Activated gamma-delta T cell (primary cell): ENCODE data around the gene NINJ2.

Experiments
- DNase-seq: peaks from one replicate; lab custom pipeline; 2025; lab: John Stamatoyannopoulos, UW

Gene NINJ2

DNA sequence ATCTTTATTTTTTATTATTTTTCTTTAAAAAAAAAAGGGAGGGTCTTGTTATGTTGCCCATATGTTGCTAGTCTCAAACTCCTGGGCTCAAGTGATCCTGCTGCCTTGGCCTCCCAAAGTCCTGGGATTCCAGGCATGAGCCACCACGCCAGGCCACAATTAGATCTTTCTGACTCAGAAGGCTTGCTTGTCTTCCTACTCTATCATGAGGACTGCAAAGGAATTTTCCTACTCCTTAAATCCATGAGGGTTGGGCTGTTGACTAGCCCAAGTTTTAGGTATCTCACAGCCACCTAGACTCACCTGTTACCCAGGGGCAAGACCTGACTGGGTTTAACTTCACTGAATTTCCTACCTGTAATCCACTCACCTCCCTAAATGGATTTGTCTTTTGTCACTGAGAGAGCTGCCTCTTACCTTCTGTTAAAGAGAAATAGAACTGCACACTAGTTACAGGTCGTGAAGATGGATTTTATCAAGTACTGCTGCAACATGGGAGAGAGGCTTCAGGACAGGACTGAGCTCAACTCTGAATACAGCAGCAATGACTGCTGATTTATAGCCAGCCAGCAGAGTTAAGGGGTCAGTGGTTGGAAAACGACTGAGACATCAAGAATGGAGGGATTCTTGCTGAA is 131.2 kb downstream of the NINJ2 start:
- no peak for DNase-seq

GRCh38 chr12:530821-531220 is 132.4 kb downstream of the NINJ2 start:
- no peak for DNase-seq

DNA sequence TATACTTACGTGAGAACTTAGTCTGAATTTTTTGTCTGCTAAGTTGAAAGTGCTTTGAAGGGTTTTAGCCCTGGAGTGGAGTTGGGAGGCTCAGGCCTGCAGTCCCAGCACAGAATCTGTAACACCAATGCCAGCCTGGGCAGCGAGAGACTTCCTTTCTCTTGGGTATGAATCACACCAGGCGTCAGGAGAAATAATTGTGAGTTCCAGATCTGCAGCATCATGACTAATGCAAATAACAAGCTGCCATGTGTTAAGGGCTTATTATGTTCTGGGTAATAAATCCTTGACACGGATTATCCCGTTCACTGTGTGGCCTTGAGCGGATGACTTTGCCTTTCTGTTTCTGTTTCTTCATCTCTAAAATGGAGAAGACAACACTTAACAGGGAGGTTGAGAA is 132.9 kb downstream of the NINJ2 start:
- no peak for DNase-seq

DNA sequence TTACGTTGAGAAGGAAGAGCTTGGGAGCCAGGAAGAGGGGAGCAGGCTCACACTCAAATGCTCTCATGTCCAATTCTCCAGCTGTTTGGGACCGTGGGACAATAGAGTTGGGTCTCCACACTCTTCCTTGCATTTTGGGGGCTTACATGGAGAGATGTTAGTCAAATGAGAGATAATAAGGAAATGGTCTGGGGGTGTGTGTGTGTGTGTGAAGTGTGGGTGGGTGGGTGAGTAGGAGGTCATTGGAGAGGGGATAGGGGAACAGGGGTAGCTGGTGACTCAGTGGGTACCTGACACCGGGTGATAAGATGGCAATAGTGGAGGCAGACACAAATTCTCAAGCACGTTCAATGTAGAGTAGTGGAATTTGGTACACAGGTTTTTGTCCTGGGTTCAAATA is 135.5 kb downstream of the NINJ2 start:
- no peak for DNase-seq

DNA sequence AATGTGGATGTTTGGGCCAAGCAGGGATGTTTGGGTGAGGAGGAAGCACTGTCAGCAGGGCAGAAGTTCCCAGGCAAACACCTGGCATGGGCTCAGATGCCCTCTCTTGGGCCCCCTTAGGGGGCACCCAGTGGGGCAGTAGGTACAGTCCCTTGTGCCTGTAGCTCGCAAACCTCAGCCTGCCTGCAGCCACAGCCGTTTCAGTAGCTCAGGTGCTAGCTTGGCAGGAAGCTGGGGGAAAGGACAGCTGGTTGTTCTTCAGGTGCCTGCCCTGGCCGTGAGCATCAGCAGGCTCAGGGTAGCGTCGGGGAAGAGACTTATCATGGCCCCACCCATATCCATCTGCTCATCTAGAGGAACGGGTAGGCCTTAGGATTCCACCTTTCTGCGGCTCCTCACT is 136.0 kb downstream of the NINJ2 start:
- DNase-seq: no peak

GRCh38 chr12:526089-526488 is 137.2 kb downstream of the NINJ2 start:
- DNase-seq: no peak

DNA sequence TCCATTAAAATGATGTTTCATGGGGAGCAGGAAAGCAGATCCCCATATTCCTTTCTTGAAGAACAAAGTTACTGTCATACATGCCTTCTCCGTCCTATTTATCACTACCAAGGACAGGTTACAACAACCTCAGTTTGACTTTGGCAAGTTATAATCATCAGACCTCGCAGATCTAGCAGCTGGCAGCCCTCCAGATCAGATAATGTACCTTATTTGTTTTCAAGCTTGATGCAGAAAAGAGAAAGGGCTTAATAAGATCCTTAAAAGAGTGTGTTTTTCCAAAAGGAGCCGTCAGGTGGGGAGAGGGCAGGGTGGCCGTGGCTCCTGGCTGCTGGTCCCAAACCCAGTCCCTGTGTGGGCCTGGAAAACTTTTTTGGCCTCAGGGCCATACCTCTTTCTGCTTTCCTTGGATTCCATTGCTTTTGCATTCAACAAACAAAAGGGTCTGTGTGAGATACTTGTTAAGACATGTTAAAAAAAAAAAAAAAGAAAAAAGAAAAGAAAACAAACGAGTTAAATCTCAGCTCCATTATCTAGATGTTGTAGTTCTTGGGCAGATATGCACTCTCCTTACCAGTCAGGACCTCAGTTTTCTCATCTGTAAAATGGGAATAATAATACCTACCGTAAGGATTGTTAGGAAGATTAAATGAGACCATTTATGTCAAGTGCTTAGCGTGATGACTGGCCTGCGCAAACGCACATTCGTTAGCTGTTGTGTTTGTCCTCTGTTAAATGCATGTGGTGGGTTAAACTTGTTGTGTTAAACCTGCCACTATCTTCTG is 138.9 kb downstream of the NINJ2 start:
- DNase-seq: no peak

DNA sequence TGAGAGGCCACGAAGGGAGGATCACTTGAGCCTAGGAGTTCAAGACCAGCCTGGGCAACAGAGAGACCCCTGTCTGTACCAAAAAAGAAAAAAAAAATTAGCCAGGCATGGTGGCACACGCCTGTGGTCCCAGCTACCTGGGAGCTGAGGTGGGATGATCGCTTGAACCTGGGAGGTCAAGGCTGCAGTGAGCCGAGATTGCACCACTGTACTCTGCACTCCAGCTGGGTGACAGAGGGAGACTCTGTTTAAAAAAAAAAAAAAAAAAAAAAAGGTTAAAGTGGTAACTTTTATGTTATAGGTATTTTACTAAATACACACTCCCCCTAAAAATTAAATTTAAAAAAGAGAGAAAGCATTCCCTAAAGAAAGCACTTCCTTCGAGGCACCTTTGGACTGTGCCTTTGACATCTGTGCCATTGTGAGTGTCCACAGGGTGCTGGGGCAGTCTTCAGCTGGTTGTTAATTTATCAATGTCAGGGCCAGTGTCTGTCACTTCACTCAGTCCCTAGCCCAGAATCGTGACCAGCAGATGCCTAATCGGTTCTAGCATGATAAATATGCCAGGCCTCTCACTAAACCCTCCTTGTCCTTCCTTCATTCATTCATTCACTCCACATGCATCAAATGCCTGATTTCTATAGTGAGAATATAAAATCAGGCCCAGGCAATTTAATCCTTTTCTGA is 140.4 kb downstream of the NINJ2 start:
- DNase-seq: no peak

GRCh38 chr12:520119-520518 is 143.1 kb downstream of the NINJ2 start:
- DNase-seq: no peak

GRCh38 chr12:517538-517937 is 145.7 kb downstream of the NINJ2 start:
- DNase-seq: no peak
